Measurements from ENCODE around the gene SPOCK1.

Gene SPOCK1

DNA sequence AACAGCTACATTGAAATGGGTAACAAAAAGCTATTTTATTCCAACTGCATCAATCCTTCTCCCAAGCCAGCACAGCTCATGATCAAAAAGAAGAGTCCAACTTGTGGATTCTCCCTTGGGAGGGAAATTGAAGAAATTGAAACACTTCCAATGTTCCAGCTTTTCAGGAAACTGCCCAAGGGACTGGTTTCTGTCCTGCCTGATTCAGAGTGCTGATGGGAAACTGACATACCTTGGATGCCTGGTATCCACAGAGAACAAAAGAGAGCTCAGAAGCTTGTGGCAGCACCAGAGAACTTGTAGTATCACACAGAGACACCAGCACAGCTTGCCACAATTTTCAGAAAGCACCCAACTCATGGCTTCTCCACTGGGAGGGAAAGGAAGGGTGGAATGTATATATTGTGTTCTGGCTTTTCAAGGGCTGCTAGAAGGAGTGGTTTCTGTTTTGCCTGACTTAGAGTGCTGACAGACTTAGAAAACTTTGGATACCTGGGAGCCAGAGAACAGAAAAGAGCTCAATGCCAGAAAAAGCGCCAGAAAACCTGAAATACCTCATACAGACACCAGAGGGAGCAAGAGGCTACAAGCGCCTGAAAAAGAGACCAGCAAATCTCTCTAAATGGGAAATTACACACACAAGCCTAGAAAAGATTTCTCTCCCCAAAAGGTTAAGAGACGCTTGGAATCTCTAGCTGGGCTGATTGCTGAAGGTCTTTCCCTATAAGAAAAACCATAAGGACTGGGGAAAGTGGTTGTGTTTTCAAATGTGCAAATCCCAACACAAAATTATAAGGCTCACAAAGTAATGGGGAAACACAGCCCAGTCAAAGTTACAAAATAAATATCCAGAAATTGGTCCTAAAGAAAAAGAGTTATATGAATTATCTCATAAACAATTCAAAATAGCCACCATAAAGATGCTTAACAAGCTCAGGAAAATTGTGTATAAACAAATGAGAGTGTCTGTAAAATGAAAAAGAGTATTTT, 178.8 kb downstream of the SPOCK1 start:
- DNase-seq: peak; percentile 71

DNA sequence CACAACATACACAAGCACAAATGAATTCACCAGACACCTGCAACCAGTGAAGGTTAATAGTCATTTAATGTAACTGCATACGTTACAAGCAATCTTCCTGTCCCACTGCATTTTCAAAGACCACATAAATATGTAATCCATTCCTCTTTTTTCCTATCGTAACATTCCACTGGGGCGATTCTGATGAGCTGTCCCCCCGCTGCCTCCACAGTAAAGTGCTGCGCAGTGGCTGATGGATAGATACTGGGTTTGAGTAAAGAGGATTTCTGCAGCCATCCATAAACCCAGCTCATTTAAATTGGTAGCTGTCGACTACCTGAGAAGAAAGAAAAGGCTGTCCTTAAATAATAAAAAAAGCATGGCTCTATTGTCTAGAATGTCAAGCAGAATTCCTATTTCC, 181.1 kb downstream of the SPOCK1 start:
- no peak for DNase-seq

DNA sequence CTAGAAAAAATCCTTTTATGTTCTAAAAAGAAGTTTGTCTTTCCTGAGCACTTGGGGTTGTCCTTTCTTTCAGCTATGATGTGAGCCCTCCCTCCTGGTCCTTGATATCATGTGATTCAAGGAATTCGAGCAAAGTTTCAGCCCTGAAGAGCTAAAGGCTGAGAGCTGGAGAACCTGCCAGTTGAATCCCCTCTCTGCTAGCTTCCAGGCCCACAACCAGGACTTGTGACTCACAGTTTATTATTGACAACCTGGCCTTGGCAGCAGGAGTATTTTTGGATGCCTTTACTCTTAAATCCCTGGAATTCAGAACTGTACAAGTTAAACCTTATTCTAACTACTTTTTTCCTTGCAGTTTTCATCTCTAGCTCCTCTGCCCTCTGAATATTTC, 182.8 kb downstream of the SPOCK1 start:
- DNase-seq: no peak

DNA sequence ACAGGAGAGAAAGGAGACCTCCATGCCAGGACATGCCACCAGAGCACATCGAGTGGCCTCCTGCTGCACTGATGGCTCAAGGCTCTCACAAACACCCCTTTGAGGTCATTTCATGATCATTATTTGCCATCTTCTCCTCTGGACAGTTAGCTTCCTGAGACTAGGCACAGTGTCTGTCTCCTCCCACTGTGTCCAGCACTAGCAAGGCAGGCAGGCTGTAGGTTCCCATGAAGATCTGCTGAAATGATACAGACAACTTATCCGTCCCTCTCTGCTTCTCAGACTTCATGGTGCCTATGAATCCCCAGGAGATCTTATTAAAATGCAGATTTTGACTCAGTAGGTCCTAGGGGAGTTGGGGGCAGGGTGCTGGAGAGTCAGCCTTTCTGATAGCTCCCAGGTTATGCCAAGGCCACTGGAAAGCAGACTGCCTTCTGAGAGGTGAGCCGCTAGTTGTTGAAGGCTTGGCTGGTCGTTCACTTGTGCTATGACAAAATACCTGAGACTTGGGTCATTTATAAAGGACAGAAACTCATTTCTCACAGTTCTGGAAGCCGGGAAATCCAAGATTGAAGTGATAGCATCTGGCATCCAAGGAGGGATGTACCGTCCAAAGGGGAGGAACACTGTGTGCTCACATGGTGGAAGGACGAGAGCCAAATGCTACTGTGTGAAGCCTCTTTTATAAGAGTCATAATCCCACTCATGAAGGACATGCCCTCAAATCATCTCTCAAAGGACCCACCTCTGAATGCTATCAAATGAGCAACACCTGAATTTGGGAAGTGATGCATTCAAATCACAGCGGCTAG, 183.4 kb downstream of the SPOCK1 start:
- DNase-seq: no peak

DNA sequence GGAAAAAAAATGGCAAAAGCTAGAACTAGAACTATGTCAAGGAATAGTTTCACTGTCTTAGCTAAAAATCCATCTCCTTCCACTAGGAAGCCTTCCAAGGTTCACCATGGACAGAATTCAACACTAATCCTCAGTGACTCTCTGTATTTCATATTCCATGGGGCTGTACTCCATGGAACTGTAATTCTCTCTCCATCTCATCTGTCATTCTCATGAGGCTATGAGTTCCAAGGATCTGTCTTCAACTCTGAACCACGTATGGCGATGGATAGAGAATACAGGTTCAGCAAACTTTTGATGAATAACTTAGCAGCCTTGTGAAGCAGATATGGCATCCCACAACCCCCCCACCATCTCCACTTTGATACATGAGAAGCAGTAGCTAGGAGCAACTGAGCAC, 184.0 kb downstream of the SPOCK1 start:
- DNase-seq: no peak

DNA sequence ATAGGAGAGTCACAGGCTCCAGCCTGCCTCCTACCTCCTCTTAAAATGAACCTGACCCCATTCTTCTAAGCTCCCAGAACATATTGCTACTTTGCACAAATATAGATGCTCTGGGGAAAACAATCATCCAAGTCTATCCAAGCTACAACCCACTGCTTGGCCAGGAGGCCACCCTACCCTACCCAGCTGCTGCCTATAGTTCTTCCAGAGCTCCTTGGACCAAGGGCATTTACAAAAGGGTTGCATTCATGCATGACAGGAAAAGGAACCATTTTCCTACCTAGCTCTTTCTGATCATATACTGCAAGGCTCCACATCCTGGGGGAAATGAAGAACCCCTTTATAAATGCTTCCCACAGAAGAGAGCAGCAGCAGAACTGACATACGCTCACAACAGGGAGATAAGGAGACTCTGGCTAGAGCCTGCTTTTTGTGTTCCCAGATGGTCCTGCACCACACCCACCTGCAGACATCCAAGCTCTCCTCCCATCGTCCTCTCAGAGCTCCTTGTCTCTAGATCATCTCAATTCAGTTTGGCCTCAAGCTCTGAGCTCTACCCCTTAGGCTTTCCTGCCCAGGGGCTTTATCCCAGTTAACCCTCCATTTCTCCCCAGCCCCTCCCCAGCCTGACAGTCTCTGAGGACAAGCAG, 185.5 kb downstream of the SPOCK1 start:
- DNase-seq: no peak

DNA sequence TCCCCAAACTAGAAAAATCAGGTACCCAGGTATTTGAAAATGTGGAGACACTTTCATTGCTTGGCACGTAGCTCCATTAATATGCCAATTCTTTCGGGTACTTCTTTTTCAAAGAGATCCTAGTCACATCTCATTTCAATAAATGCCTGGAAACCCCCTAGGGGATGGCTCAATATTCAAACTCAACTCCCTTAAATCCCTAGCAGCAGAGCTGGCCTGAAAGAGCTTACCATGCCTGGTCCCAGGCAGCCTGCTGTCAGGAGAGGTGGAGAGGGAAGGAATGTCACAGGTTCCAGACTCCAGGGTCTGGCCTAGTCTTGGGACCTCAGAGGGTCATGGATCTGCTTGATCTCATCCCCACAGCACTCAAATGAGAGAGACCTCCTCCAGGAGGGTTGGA, 187.1 kb downstream of the SPOCK1 start:
- DNase-seq: no peak

DNA sequence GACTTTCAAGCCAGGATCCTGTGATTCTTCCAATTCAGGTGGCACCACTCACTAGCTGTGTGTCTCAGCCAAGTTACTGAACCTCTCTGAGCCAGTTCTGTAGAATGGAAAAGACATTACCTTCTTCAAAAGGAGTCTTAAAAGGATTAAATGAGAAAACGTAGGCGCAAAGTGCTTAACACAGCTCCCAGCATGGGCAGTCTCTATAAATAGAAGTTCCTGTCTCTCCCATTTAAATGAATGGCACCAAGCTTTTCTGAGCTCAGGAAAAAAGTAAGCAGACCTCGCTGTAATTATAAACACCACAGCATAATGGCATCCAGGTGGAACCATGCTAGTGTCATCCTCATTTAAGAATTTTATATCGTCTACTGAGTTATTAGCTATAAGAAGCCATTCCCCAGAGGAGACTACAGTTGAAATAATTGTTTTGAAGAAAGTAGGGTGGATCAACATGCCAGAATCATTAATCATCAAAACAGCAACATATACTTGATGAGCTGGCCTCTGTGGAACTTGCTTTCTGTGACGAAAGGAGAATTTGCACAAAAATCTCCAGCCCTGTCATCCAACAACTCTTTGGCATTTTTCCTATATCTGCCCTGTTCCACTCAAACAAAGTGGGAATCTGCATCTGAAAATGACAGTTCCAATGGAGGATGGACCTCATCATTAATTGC, 188.9 kb downstream of the SPOCK1 start:
- no peak for DNase-seq

DNA sequence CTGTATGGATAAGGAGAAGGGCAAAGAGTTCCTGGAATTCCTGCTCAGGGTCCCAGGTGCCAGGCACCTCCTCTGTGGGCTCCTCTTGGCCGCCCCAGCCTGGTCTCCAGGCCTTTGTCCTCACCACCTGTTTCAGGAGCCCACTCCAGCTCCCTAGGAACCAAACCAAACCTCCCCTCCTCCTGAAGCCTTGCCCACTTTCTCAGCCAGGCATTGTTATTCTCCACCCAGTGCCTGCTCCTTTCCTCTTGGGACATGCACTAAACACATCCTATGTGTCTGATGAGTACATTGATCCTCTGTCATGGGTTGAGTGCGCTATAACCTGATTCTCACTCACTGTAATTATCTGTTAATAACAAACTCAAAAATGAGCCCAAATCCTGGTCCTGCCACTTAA, 189.8 kb downstream of the SPOCK1 start:
- no peak for DNase-seq

DNA sequence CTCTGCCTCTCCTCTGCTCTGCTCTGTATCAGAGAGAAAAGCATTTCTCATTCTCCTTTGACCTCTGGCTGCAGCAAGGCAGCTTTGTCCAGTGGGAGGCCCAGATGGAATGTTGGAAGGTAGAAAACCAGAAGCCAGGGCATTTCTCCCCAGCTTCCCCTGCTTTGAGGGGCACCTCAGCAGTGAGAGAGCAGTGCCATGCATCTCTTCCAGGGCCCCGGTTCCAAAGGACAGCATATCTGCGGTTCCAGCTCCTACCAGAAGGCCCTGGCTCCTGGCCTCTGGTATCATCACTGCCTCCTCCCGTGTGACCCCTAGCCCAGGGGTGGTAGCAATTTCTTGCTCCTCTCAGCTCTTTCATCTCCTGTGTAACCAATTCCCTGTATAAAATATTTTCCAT, 190.8 kb downstream of the SPOCK1 start:
- no peak for DNase-seq

DNA sequence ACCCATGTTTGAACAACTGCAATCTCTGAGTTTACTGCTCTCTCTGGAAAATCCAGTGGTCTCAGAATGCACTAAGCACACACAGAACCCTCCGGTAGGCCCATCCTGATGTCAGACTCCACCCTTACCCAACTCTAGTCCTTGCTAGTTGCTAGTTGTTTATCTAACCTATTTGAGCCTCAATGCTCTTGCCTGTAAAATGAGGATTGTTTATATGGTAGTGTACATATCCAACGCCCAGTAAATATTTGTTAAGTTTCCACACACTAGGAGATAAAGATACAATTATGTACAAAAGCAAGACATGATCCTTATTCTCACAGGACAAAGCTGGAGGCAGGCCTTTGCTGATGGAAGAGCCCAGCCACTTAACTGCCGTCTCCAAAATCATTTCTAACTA, 192.2 kb downstream of the SPOCK1 start:
- DNase-seq: no peak

DNA sequence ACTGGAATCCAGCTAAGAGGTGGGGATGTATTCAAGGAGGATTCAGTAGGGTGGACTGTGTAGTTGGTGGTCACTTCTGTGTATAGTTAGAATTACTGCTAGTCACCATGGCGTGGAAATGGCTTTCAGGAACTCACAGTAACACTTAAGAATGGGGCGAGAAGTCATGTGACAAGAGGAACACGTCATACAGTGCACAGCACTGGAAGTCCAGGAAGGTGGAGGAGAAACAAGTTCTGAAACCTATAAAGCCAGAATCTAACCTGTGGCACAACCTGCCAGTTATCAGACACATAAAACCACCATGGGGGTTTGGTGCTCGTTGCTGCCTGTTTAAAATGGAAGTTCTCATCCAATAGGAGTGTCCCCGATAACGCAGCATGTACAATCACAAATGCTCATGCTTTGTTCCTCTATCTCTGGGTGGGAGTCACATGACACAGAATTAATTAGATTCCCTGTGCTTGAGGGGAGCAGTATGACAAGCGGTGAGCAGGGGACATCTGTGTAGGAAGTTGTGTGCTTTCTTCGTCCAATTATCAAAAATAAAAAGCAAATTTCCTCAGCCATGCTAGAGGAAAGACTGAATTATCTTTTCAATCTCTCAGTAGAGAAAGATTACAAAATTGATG, 193.0 kb downstream of the SPOCK1 start:
- no peak for DNase-seq

DNA sequence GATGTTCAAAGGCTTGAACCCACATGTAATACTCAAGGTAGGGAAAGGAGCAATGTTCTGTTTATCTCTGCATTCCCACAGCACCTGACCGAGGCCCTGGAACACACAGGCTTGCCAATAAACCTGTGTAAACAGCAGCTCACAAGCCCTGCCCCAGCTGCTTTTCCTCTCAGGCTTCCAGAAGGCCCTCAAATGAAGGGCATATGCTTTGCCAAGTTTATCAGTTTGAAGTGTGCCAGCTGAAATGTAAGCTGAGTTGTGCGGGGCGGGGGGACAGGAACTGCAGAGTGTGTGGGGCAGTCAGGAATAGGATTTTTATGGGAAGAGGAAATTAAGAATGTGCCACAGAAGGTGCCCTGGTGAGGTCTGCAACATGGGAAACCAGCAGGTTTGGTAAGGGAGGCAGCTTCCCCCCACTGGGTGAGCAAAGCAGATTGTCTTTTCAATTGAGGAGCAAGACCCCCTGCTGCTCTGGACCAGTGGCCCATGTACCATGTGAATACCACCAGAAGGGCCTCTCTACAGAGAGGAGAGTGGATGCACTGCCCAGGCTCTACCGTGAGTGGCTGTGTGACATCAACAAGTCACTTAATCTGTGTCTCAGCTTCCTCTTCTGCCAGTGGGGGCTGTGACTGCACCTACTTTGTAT, 194.8 kb downstream of the SPOCK1 start:
- DNase-seq: no peak

DNA sequence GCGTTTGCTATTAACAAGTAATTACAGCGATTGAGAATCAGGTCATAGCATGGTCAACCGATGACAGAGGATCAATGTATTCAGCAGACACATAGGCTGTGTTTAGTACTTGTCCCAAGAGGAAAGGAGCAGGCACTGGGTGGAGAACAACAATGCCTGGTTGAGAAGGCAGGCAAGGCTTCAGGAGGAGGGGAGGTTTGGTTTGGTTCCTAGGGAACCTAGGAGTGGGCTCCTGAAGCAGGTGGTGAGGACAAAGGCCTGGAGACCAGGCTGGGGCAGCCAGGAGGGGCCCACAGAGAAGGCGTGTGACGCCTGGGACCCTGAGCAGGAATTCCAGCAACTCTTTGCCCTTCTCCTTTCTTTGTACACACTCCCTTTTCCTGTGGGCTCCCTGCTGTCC, 195.6 kb downstream of the SPOCK1 start:
- no peak for DNase-seq

DNA sequence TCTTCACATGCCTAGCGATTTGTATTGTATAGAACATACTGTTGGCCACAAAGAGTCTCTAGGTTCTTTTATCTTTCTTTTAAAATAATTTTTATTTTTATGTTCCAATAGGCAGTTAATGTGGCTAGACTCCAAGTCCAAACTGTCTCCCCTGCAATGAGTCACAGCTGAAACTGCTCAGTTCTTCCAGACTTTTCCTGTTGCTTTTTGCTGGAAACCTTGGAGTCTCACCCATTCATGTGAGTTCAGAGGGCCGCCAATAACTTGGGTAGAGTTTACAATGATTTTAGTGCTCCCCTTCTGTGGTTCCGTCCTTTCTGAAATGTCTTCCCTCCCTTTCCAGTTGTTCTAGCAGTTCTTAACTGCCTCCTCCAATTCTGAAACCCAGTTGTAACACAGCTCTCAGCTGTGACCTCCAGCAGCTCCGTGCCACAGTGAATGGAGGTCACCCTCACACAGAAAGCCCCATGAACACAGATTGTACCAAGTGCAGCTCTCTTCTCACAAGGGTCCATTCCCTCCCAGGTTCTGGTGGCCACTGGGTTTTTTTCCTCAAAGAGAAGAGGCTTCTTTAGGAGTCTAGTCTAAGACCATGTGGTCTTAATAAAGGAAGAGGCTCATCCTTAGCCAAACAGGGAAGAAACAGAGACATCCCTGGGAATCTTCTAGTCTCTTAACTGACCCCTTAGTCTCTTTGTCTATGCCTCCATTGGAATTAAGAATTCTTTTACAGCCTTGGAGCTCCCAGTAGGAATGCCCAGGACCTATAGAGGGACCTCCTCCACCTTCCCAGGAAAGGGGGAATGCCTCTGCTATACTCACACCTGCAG, 198.5 kb downstream of the SPOCK1 start:
- no peak for DNase-seq

DNA sequence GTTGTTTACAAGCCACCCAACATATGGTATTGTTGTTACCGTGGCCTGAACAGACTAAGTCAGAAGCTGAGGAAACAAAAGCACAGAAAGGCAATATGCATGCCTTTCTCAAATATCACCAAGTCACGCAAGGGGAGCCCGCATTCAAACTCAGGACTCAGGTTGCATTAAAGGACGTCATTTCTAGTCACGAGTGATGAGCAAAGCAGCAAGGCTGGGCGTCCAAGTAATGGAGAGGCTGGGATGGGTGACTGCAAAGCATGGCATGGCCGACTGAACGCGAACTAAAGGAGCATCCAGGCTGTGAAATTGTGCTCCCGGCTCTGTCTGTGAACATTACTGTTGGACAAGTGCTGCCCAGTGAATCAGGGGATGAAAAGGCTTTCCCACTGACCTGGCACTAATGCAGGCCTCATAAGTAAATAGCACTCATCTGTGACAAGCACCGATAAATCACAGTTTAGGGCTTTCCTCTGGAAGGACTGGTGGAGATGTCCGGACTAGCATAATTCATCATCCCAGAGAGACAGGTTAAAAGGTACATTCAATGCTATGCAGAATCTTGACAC, 202.8 kb downstream of the SPOCK1 start:
- DNase-seq: no peak

DNA sequence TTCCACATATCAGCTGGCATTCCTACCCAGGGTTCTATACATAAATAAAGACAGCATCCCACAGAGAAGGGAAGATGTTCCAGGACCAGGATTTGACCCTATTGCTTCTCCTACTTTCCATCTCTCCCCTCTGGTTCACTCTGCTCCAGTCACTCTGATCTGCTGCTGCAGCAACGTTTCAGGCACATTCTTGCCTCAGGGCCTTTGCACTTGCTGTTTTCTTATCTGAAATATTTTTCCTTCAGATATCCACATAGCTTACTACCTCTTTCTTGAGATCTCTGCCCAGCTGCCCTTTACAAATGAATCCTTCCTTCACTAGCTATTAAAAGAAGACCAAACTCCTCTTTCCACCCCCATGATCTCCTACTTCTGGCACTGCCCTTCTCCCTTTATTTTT, 204.5 kb downstream of the SPOCK1 start:
- DNase-seq: no peak

DNA sequence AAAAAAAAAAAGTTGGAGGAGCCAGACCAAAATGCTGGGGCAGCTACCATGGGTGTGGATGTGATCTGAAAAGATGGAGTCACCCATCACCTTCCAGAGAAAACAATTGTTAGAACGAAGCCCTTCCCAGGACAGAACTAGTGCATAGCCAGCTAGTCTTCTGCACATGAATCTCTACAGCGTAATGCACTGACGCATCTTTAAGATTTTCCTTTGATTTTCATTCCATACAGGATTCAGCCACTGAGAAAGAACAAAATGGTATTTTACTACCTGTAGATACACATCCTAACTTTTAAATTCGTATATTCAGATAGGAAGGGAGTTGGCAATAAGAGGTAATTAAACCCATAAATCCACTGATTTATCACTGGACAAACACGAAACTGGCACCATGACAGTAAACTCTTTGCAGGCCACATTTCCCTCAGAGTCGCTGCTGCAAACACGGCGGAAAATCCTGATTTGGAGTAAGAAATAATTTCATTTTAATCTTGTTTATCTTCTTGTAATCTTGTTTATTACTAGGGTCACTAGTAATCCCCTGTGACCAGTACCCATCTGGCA, 206.6 kb downstream of the SPOCK1 start:
- no peak for DNase-seq

DNA sequence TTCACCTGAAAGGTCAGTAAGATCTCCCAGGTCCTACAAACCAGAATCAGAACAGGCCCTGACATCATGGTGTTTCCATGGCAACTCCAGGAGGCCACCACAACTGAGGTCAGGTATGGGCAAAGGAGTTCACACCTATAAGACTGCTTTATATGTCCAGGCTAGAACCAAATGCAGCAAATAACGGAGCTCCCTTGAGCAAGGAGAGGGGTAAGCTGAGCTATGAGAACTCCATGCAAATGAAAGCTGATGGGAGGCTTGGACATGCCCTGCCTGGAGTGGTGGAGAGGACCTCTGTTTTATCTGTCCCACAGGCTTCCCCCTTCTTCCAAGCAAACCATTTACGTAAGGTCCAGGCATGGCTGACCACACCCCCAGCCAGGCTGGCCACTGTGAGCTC, 207.7 kb downstream of the SPOCK1 start:
- no peak for DNase-seq

DNA sequence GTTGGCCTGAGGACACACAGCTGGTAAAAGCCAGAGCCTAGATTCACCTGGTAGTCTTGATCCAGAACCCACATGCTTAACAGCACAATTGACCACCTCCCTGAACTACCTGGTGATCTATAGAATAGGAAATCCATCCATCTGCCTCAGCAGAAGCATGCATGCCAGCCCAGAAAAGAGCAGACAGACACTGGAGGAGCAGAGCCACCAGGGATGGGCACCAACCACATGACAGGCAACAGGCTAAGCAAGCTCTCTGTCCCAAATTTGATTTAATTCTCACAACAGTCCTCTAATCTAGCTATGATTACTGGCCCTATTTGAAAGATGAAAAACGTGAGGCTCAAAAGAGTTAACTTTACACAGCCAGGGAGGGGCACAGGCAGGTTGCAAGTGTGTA, 208.1 kb downstream of the SPOCK1 start:
- no peak for DNase-seq

Data from hematopoietic multipotent progenitor cell treated with erythropoietin and hydrocortisone succinate and interleukin-3 and kit ligand, for 6 days (in vitro differentiated cells).